HG02588 (cell line): ENCODE data around the gene LAMB3.
"Not testable (repeated sequence)": the region's sequence is repeated elsewhere in the genome, so short reads cannot be mapped to it uniquely, and the experiment has no call there.

Source experiments
- ATAC-seq: cut with Tn5 transposase; IDR thresholded peaks from one replicate; pipeline ENCODE4 v1.9.1; 2021; ENCODE audit warnings: mild to moderate bottlenecking, moderate library complexity; ENCODE audit not compliant: unreplicated experiment

The LAMB3 gene

GRCh38 chr1:209652121-209652735 is at the start of gene LAMB3:
Gene LAMB3 (minus strand): TSS chr1:209652425. CDS start chr1:209650944, 1,481 bp downstream.
- ATAC-seq: no peak

GRCh38 chr1:209700686-209701085 is 48.5 kb upstream of the LAMB3 start:
- not testable (repeated sequence) for ATAC-seq

- ATAC-seq: no peak
Measured at GRCh38 chr1:209697126-209697525, 44.9 kb upstream of the LAMB3 start.

GRCh38 chr1:209696673-209697072 is 44.4 kb upstream of the LAMB3 start:
- no peak for ATAC-seq

GRCh38 chr1:209692745-209693504 is 40.7 kb upstream of the LAMB3 start:
- peak; percentile 70 for ATAC-seq

- ATAC-seq: no peak
Measured at GRCh38 chr1:209692296-209692695, 40.1 kb upstream of the LAMB3 start.

- ATAC-seq: no peak
Measured at GRCh38 chr1:209691237-209691636, 39.0 kb upstream of the LAMB3 start.

GRCh38 chr1:209689477-209689876 is 37.3 kb upstream of the LAMB3 start:
- no peak for ATAC-seq

GRCh38 chr1:209688746-209689234 is 36.6 kb upstream of the LAMB3 start:
- no peak for ATAC-seq

- ATAC-seq: no peak
Measured at GRCh38 chr1:209686322-209686721, 34.1 kb upstream of the LAMB3 start.

- ATAC-seq: peak; percentile 77
Measured at GRCh38 chr1:209685821-209686220, 33.6 kb upstream of the LAMB3 start.

GRCh38 chr1:209678981-209679539 is 26.8 kb upstream of the LAMB3 start:
- ATAC-seq: no peak

GRCh38 chr1:209675565-209676154 is 23.4 kb upstream of the LAMB3 start:
- no peak for ATAC-seq

GRCh38 chr1:209674957-209675564 is 22.8 kb upstream of the LAMB3 start, which contains the start of gene G0S2:
Gene G0S2 (plus strand): TSS chr1:209675412. CDS start chr1:209675685, 273 bp downstream.
- no peak for ATAC-seq

GRCh38 chr1:209673631-209674417 is 21.6 kb upstream of the LAMB3 start:
- ATAC-seq: no peak

GRCh38 chr1:209672705-209673630 is 20.7 kb upstream of the LAMB3 start:
- peak; percentile 91 for ATAC-seq

- no peak for ATAC-seq
Measured at GRCh38 chr1:209670441-209671082, 18.3 kb upstream of the LAMB3 start.

- ATAC-seq: peak; percentile 46
Measured at GRCh38 chr1:209667708-209668107, 15.5 kb upstream of the LAMB3 start.

GRCh38 chr1:209667103-209667502 is 14.9 kb upstream of the LAMB3 start:
- no peak for ATAC-seq
